HG02798 (cell line): Measurements from ENCODE around the gene PMVK.

Experiments used
- ATAC-seq: cut with Tn5 transposase; IDR thresholded peaks from one replicate; pipeline ENCODE4 v1.9.1; 2021; ENCODE audit warnings: mild to moderate bottlenecking; ENCODE audit not compliant: unreplicated experiment, poor library complexity

The PMVK gene

GRCh38 chr1:154883919-154884868, 52.3 kb downstream of the PMVK start:
- no peak for ATAC-seq

DNA sequence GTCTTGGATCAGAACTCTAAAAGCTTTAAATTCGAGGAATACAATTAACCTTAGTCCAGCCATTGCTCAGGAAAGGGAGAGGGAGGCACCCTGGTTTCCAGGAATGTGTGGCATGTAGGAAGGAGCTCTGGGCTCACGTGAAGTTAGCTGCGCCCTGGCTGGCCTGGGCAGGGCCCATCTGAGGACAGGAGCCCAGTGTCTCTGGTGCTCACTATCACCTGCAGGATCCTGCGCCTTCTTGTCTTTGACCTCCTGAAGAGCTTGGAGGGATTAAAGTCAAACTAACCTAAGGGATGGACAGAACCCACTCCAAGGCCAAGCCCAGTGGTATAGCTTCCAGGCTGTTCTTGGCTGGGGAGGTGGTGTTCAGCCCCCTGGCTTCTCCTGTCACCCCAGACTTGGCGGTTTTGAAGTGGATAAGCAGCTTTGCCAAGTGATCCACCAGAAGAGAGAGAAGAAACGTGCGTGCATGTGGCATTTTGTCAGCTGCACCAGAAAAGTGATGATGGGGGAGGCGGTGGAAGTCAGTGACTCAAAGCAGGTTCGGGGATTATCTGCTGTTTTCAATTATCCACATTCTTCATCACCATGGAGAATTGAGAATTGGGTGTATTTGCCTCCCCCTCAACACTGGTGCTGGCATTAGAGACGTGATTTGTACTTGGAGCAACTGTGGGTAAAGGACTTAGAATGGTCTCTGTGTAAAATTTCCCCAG, 54.5 kb downstream of the PMVK start:
- no peak for ATAC-seq

GRCh38 chr1:154880671-154881070, 55.8 kb downstream of the PMVK start:
- ATAC-seq, result no peak

- ATAC-seq, result no peak
These were observed 57.5 kb downstream of the PMVK start for GRCh38 chr1:154879038-154879421.

- peak; percentile 66 for ATAC-seq
These were observed 58.0 kb downstream of the PMVK start for GRCh38 chr1:154878371-154879037.

DNA sequence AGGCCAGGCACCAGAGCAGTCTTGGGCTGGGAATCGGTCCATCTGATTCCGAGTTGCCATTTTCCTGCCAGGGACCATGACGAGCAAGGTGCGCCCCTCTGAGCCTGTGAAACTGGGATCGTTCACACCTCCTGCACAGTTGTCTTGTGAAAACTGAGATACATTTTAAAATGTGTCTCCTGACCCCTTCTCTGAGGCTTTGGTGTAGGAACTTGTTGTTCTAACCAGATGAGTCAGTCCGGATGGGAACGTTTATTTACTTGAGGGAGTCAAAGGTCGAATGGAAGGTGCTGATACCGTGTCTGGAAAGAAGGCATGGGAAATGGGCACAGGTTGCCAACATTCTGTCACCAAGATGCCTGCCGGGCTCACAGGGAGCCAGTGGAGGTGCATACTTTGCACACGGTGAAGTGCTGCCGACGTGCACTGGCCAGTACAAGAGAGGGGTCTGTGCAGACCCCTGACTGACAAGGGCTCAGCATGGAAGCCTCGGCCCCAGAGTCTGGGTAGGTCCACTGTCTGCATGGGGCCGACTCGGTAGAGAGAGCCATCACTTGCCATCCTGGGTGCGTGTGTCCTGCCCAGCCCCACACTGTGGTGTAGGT, 59.0 kb downstream of the PMVK start:
- ATAC-seq, result no peak

GRCh38 chr1:154876842-154877369, 59.6 kb downstream of the PMVK start:
- no peak for ATAC-seq
